ENCODE data around the gene AP1AR.

DNA sequence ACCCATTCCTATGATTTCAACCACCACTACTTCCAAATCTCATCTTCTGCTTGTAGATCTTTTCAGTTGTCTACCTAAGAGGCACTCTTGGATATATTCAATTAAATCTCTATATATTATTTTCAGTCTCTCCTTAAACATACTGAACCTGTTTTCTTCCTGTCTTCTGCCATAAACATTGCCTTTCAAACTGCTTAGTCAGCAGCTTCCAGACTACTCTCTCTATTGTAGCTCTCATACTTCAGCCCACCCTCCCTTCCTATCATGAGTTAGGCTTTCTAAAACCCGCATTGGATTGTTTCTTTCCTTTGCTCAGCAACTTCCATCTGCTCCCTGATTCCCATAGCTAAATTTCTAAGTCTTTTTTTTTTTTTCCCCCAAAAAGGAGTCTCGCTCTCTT, 4.5 kb downstream of the AP1AR start:
- TF ChIP-seq, protein P1, sequence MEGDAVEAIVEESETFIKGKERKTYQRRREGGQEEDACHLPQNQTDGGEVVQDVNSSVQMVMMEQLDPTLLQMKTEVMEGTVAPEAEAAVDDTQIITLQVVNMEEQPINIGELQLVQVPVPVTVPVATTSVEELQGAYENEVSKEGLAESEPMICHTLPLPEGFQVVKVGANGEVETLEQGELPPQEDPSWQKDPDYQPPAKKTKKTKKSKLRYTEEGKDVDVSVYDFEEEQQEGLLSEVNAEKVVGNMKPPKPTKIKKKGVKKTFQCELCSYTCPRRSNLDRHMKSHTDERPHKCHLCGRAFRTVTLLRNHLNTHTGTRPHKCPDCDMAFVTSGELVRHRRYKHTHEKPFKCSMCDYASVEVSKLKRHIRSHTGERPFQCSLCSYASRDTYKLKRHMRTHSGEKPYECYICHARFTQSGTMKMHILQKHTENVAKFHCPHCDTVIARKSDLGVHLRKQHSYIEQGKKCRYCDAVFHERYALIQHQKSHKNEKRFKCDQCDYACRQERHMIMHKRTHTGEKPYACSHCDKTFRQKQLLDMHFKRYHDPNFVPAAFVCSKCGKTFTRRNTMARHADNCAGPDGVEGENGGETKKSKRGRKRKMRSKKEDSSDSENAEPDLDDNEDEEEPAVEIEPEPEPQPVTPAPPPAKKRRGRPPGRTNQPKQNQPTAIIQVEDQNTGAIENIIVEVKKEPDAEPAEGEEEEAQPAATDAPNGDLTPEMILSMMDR (IDR thresholded peaks at IDR 0.05), result no peak
- TF ChIP-seq POLR2A (IDR thresholded peaks at IDR 0.05), result no peak

Measured in suprapubic skin (tissue), 3 donors.